Glutamatergic neuron (in vitro differentiated cells): Measurements from ENCODE around the gene GNPAT. TPM values are rescaled to one million over a fixed set of nuclear protein-coding genes. Genes with fewer than 3 reads are reported as not detected.

Source experiments
- DNase-seq: peaks from one replicate; pipeline ENCODE4 v3.0.0; 2022
- H3K27ac Mint-ChIP-seq: one replicate; pipeline ENCODE4 v1.8.0; 2020; ENCODE audit warnings: mild to moderate bottlenecking, mixed read lengths, inconsistent platforms; ENCODE audit not compliant: unreplicated experiment
- H3K27me3 Mint-ChIP-seq: one replicate; pipeline ENCODE4 v1.8.0; 2020; ENCODE audit warnings: mild to moderate bottlenecking, moderate library complexity, mixed read lengths, inconsistent platforms; ENCODE audit not compliant: unreplicated experiment
- H3K36me3 Mint-ChIP-seq: one replicate; pipeline ENCODE4 v1.8.0; 2020; ENCODE audit warnings: mild to moderate bottlenecking, mixed read lengths, inconsistent platforms; ENCODE audit not compliant: unreplicated experiment
- H3K4me1 Mint-ChIP-seq: one replicate; pipeline ENCODE4 v1.8.0; 2020; ENCODE audit warnings: mild to moderate bottlenecking, low read depth, mixed read lengths, inconsistent platforms; ENCODE audit not compliant: unreplicated experiment
- H3K4me3 Mint-ChIP-seq: one replicate; pipeline ENCODE4 v1.8.0; 2020; ENCODE audit warnings: mild to moderate bottlenecking, mixed read lengths, inconsistent platforms; ENCODE audit not compliant: unreplicated experiment
- H3K9me3 Mint-ChIP-seq: one replicate; pipeline ENCODE4 v1.8.0; 2020; ENCODE audit warnings: mild to moderate bottlenecking, moderate library complexity, mixed read lengths, inconsistent platforms; ENCODE audit not compliant: unreplicated experiment
- total RNA-seq: library from RNA; stranded (reverse); fragmentation: NEBNext Ultra II Directional; extraction: Animal tissue kit (Norgen Biotek cat#: 25700); gene quantifications from one replicate; pipeline ENCODE4 v1.2.1, GENCODE V29; 2021; ENCODE audit not compliant: unreplicated experiment
- TF ChIP-seq, protein P1 (sequence below): fragments of 200-600 bp; sonication (generic); IDR thresholded peaks from one replicate; pipeline ENCODE4 v1.5.0; 2021; ENCODE audit not compliant: partially characterized antibody, unreplicated experiment

The GNPAT gene
- total RNA-seq, 1 donor from 2014 or later, result 53.9 TPM

DNA sequence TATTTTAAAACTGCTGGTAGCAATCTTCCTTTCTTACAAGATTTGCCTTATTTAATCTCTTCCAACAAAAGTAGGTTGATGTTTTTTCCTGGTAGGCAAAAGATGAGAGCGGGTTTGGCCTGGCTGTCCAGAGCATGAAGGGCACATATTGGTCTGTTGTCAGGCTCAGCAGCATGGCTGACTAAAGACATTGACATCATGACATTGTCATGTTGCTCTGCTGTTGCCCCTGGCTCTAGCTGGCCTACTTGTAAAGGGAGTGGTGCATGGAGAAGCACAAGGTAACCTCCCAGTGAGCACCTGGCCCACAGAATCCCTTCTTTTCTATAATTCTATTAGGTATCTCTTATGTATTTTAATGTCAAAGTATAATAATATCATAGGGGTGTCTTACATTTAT, 23.6 kb downstream of the GNPAT start:
- Mint-ChIP-seq H3K4me3 (no peak overlapping the region), H3K27me3 (no peaks in the 10 kb centered on the region), H3K4me1 (no peaks in the 10 kb centered on the region), H3K9me3 (no peaks in the 10 kb centered on the region), H3K27ac (no peak overlapping the region), H3K36me3 (no peaks in the 10 kb centered on the region)
- TF ChIP-seq, protein P1, sequence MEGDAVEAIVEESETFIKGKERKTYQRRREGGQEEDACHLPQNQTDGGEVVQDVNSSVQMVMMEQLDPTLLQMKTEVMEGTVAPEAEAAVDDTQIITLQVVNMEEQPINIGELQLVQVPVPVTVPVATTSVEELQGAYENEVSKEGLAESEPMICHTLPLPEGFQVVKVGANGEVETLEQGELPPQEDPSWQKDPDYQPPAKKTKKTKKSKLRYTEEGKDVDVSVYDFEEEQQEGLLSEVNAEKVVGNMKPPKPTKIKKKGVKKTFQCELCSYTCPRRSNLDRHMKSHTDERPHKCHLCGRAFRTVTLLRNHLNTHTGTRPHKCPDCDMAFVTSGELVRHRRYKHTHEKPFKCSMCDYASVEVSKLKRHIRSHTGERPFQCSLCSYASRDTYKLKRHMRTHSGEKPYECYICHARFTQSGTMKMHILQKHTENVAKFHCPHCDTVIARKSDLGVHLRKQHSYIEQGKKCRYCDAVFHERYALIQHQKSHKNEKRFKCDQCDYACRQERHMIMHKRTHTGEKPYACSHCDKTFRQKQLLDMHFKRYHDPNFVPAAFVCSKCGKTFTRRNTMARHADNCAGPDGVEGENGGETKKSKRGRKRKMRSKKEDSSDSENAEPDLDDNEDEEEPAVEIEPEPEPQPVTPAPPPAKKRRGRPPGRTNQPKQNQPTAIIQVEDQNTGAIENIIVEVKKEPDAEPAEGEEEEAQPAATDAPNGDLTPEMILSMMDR, result no peak
- no peak for DNase-seq

DNA sequence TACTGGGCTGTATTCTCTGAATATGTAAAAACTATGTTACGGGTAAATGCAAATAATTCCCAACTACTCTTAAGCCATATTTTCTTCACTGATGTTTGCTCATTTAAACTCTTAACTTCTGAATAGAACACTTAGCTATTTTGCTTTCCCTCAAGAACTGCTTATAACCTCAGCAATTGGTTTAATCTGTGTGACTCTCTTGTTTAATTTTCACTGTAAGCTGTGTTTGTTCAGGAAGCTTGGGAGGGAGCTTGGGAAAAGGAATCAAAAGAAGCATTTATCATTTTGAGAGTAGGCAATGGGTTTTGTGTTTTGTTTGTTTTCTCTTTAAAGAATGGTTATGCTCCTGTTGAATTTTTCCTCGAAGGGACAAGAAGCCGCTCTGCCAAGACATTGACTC, 24.4 kb downstream of the GNPAT start:
- DNase-seq, result no peak
- no peaks in the 10 kb centered on the region for H3K4me1 Mint-ChIP-seq
- H3K36me3 Mint-ChIP-seq, result peaks cover 4% of the 10 kb centered on the region
- no peaks in the 10 kb centered on the region for H3K9me3 Mint-ChIP-seq
- TF ChIP-seq, protein P1, result no peak
- no peak overlapping the region for H3K27ac Mint-ChIP-seq
- H3K4me3 Mint-ChIP-seq, result no peak overlapping the region
- H3K27me3 Mint-ChIP-seq, result no peaks in the 10 kb centered on the region

DNA sequence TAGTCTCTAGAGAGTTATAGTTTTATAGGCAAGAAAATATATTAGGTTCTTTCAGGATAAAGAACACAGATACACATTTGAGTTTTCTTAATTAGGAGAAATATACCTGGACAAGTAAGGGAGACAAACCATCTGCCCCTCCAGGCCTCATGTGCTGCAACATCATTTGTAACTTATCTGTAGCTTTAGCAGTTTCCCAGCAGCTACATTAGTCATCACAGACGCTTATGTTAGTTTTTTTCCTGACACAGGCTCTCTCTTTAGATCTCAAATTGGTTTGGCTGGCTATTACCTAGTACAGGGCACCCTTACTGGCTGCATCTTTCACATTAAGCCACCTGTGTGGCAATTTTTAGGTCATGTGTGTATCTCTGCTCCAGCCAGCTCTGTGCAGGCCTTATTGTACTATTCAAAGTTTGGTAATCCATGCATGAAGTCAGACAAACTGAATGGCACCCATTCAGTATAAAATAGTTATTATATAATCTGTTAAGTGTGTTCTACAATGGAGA, 25.9 kb downstream of the GNPAT start:
- no peaks in the 10 kb centered on the region for H3K4me1 Mint-ChIP-seq
- peaks cover 6% of the 10 kb centered on the region for H3K36me3 Mint-ChIP-seq
- TF ChIP-seq, protein P1, result no peak
- no peak for DNase-seq
- H3K9me3 Mint-ChIP-seq, result no peaks in the 10 kb centered on the region
- H3K27ac Mint-ChIP-seq, result no peak overlapping the region
- H3K27me3 Mint-ChIP-seq, result no peaks in the 10 kb centered on the region
- no peak overlapping the region for H3K4me3 Mint-ChIP-seq

DNA sequence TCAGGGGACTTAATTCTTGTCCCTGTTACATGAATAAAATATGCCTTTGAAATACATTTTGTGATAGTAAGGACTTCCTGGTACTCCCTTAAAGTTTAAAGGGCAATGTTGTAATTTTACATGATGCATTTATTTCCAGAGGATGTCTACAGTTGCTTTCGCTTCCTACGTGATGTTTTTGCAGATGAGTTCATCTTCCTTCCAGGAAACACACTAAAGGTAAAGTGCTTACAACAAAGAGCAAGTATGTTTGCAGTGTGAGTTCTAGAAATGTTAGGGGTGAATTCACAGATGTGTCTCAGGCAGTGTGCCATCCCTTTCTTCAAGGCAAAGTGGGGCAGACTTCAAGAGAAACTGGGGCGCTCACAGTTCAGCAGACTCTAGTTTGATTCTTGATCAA, 31.2 kb downstream of the GNPAT start:
- TF ChIP-seq, protein P1, result no peak
- no peak for DNase-seq
- Mint-ChIP-seq H3K27me3 (peaks cover 2% of the 10 kb centered on the region), H3K9me3 (no peaks in the 10 kb centered on the region), H3K4me3 (no peak overlapping the region), H3K4me1 (no peaks in the 10 kb centered on the region), H3K27ac (no peak overlapping the region), H3K36me3 (peaks cover 9% of the 10 kb centered on the region)

DNA sequence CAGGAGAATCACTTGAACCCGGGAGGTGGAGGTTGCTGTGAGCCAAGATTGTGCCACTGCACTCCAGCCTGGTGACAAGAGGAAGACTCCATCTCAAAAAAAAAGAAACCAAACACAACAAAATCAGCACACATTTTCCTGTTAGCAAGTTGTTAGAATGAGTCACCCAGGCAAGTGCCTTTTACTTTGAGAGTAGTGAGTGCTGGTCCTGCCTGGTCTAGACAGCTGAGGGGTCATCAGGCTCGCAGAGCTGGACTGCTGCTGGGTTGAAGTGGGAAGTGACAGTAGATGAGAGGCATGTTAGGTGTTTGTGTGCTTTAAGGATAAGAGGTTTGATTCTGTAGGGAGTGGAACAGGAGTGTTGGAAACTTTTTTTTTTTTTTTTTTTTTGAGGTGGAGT, 31.9 kb downstream of the GNPAT start:
- TF ChIP-seq, protein P1, result no peak
- peaks cover 2% of the 10 kb centered on the region for H3K27me3 Mint-ChIP-seq
- no peaks in the 10 kb centered on the region for H3K9me3 Mint-ChIP-seq
- no peak overlapping the region for H3K27ac Mint-ChIP-seq
- H3K4me3 Mint-ChIP-seq, result no peak overlapping the region
- H3K4me1 Mint-ChIP-seq, result no peaks in the 10 kb centered on the region
- peaks cover 9% of the 10 kb centered on the region for H3K36me3 Mint-ChIP-seq
- no peak for DNase-seq
